Mesenteric fat pad (tissue), 1 donor: Measurements from ENCODE around the gene NQO2. TPM values are rescaled to one million over a fixed set of nuclear protein-coding genes. Genes with fewer than 3 reads are reported as not detected.

Source experiments
- DNase-seq: peaks from one replicate; pipeline ENCODE4 v3.0.0-alpha.2; 2020; ENCODE audit warnings: low spot score
- total RNA-seq: library from RNA; stranded (reverse); fragmentation: NEBNext Ultra II Directional; extraction: Animal tissue kit (Norgen Biotek cat#: 25700); gene quantifications from one replicate; pipeline ENCODE4 v1.2.1, GENCODE V29; 2021
- donor health status: DM: yes; HTN: yes; CAD: no.

Gene NQO2
- total RNA-seq, 1 donor from 2014 or later: 54.4 TPM

DNA sequence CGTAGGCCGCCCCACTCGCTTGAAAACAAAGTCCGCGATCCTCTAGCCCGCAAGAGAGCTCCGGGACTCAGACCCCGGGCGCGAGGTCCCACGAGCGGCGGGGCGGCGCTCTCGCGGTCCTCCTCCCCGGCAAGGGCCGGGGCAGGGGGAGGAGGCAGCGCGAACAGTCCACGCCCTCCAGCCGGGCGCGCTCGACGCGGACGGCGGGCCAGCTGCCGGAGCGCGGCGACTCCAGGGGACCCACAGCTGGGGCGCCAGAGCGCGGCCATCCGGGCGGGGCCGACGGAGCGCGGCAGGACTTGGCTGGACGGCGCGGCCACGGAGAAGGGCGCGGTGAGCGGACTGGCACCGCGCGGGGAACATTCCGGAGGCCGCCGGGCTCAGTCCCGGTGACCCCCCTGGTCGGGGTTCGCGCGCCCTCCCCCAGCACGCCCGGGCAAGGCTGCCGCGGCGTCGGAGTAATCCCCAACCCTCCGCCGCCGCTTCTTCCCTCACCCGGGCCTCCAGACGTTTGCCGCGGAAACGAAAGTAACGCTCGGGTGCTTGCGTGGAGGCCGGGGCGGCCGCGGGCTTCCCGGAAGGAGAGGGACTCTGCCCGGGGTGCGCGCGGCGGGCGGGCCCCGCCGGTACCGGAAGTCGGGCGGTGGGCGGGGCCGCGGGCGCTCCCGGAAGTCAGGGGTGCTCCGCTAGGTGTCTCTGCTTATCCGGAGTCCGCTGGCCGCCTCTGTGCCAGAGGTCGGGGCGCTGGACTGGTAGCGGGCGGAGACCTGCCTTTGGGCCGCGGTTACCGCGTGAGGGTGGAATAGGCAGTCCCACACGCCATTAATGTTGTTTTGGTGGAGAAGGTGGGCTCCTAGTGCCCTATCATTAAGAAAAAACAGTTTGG is 68.9 kb downstream of the NQO2 start, which contains the start of gene RIPK1:
TSS of gene RIPK1 (plus strand) at position 166 of the 886 bp plus-strand sequence. CDS start 8,330 bp downstream, outside the sequence.
- peak; percentile 98 for DNase-seq

Other genes starting within 250 kb of the NQO2 start
- gene MYLK4, start 249.0 kb upstream of the NQO2 start, total RNA-seq: 0.61 TPM
- 24.5 TPM for gene WRNIP1, start 234.5 kb upstream of the NQO2 start, total RNA-seq
- 55.6 TPM for gene SERPINB1, start 158.0 kb upstream of the NQO2 start, total RNA-seq
- gene SERPINB9, start 96.6 kb upstream of the NQO2 start, total RNA-seq: 17.4 TPM
- 127 TPM for gene SERPINB6, start 28.3 kb upstream of the NQO2 start, total RNA-seq
- gene RIPK1, start 68.6 kb downstream of the NQO2 start, total RNA-seq: 29.1 TPM
- gene BPHL, start 118.8 kb downstream of the NQO2 start, total RNA-seq: 25.1 TPM
- 314 TPM for gene TUBB2A, start 157.7 kb downstream of the NQO2 start, total RNA-seq
- 12.2 TPM for gene TUBB2B, start 227.8 kb downstream of the NQO2 start, total RNA-seq